ENCODE measurements around the gene RNF144A. TPM values are rescaled to one million over a fixed set of nuclear protein-coding genes. Genes with fewer than 3 reads are reported as not detected.

The RNF144A gene
- total RNA-seq, 6 experiments from 2014 or later: 1.2 to 3.2 (median 2.0) TPM

GRCh38 chr2:6956566-6956965, 39.4 kb downstream of the RNF144A start:
- intact Hi-C loops (cut with DNase I): no loop called here
- DNase-seq (no peak), ATAC-seq (no peak)
- no peaks in the 10 kb centered on the region for H3K9me3 ChIP-seq
- TF ChIP-seq, protein P1, sequence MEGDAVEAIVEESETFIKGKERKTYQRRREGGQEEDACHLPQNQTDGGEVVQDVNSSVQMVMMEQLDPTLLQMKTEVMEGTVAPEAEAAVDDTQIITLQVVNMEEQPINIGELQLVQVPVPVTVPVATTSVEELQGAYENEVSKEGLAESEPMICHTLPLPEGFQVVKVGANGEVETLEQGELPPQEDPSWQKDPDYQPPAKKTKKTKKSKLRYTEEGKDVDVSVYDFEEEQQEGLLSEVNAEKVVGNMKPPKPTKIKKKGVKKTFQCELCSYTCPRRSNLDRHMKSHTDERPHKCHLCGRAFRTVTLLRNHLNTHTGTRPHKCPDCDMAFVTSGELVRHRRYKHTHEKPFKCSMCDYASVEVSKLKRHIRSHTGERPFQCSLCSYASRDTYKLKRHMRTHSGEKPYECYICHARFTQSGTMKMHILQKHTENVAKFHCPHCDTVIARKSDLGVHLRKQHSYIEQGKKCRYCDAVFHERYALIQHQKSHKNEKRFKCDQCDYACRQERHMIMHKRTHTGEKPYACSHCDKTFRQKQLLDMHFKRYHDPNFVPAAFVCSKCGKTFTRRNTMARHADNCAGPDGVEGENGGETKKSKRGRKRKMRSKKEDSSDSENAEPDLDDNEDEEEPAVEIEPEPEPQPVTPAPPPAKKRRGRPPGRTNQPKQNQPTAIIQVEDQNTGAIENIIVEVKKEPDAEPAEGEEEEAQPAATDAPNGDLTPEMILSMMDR (IDR thresholded peaks at IDR 0.05): no peak
- TF ChIP-seq POLR2A (IDR thresholded peaks at IDR 0.05): no peak
- no peak overlapping the region for H3K4me3 ChIP-seq
- 96% methylated on average over 3 of the region's 3 CpGs for WGBS (ENCODE audit: insufficient coverage, low coverage, low lambda C conversion rate, missing lambda C conversion rate)
- no peaks in the 10 kb centered on the region for H3K36me3 ChIP-seq
- no peaks in the 10 kb centered on the region for H3K4me1 ChIP-seq
- no peak overlapping the region for H3K27ac ChIP-seq
- no peaks in the 10 kb centered on the region for H3K27me3 ChIP-seq

DNA sequence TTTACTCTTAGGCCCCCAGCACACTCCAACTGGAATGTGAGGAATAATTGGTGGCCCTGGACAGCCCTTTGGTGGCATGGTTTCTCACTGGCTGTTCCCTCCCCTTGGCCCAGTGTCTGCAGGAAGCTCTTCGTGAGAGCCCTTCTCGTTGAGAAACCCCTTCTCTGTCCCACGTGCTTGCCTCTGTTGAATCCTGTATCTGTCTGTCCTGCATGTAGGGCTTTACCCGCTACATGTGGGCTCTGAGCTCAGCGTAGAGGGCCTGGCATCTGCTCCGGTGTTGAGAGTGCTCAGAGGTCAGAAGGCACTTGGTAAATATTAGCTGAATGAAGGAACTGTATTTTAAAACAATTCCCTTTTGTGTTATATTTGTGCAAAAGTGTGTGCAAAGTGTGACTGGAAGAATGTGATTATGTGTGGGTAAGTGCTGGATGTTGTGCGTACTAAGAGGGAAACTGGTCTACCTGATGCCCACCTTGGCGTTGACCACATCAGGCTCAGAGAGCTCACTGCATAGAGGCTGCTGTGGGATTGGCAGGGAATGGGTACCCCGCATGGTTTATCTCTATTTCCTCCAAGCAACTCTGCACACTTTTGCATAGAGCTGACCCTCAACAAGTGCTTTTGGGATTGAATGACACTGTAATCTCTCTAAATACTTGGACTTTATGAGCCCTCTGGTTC, 40.0 kb downstream of the RNF144A start:
- Histone ChIP-seq H3K4me3 (no peak overlapping the region), H3K4me1 (no peaks in the 10 kb centered on the region), H3K27me3 (no peaks in the 10 kb centered on the region), H3K36me3 (no peaks in the 10 kb centered on the region), H3K9me3 (no peaks in the 10 kb centered on the region), H3K27ac (no peak overlapping the region)
- 90% methylated on average over 7 of the region's 9 CpGs for WGBS (ENCODE audit: insufficient coverage, low coverage, low lambda C conversion rate, missing lambda C conversion rate)
- intact Hi-C loops (cut with DNase I): no loop called here
- DNase-seq: no peak
- TF ChIP-seq, protein P1 (IDR thresholded peaks at IDR 0.05): no peak
- TF ChIP-seq POLR2A (IDR thresholded peaks at IDR 0.05): no peak
- ATAC-seq: no peak

- no peaks in the 10 kb centered on the region for H3K27me3 ChIP-seq
- H3K4me3 ChIP-seq: no peak overlapping the region
- WGBS (ENCODE audit: insufficient coverage, low coverage, low lambda C conversion rate, missing lambda C conversion rate): 66% methylated on average over 2 of the region's 15 CpGs
- no peak for TF ChIP-seq POLR2A (IDR thresholded peaks at IDR 0.05)
- TF ChIP-seq, protein P1 (IDR thresholded peaks at IDR 0.05): no peak
- ATAC-seq (no peak), DNase-seq (peak in 1 of 3 donors; percentile 23)
- intact Hi-C loops (cut with DNase I): no loop called here
- H3K36me3 ChIP-seq: no peaks in the 10 kb centered on the region
- no peaks in the 10 kb centered on the region for H3K4me1 ChIP-seq
- no peaks in the 10 kb centered on the region for H3K9me3 ChIP-seq
- H3K27ac ChIP-seq: no peak overlapping the region
These were observed 40.9 kb downstream of the RNF144A start for GRCh38 chr2:6957910-6958615.

DNA sequence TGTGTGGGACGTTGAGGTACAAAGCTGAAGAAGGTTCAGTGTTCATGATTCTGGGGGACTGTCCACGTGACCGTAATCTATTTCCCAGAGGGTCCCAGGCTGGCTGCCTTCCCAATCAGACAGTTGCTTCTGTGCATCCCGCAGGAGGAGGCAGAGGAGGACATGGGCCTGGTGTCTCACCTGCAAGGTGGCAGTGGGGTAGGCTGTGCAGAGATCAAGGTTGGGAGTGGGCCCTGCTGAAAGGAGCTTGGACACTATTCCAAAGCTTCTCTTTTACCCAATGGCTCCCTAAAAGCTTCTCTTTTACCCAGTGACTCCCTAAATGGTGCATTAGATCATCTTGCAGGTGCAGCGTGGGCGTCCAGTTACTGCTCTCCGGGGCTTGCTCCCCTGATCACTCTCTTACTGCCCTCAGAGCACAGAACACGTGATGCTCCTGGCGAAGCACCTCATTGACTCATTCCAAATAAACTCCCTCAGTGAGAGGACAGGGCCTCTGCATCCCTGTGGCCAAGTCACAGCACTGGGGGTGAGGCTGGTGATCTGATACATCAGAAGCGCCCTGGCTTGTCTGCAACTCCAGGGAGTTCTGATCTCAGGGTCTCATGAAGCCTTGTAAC, 41.5 kb downstream of the RNF144A start:
- TF ChIP-seq, protein P1 (IDR thresholded peaks at IDR 0.05): no peak
- no peak for TF ChIP-seq POLR2A (IDR thresholded peaks at IDR 0.05)
- DNase-seq: peak in 1 of 3 donors; percentile 28
- no peak for ATAC-seq
- intact Hi-C loops (cut with DNase I): no loop called here
- no peak overlapping the region for H3K27ac ChIP-seq
- H3K36me3 ChIP-seq: no peaks in the 10 kb centered on the region
- no peaks in the 10 kb centered on the region for H3K9me3 ChIP-seq
- no peak overlapping the region for H3K4me3 ChIP-seq
- no peaks in the 10 kb centered on the region for H3K4me1 ChIP-seq
- H3K27me3 ChIP-seq: no peaks in the 10 kb centered on the region
- 96% methylated on average over 6 of the region's 10 CpGs for WGBS (ENCODE audit: insufficient coverage, low coverage, low lambda C conversion rate, missing lambda C conversion rate)

All from right lobe of liver (tissue), 6 donors.